GM19035 (cell line): Measurements from ENCODE around the gene SIM2.

ENCODE experiments used
- ATAC-seq: cut with Tn5 transposase; IDR thresholded peaks from one replicate; pipeline ENCODE4 v1.9.1; 2021; ENCODE audit not compliant: unreplicated experiment

SIM2 gene

GRCh38 chr21:36734367-36735200 is 35.7 kb downstream of the SIM2 start:
- ATAC-seq = no peak

- ATAC-seq = no peak
Measured at GRCh38 chr21:36735201-36735515, 36.2 kb downstream of the SIM2 start.

GRCh38 chr21:36735724-36736320 is 36.9 kb downstream of the SIM2 start:
- no peak for ATAC-seq

- no peak for ATAC-seq
Measured at GRCh38 chr21:36738489-36739126, 39.7 kb downstream of the SIM2 start.

GRCh38 chr21:36741506-36741905 is 42.6 kb downstream of the SIM2 start:
- ATAC-seq = no peak

- ATAC-seq = no peak
Measured at GRCh38 chr21:36743008-36743407, 44.1 kb downstream of the SIM2 start.

- ATAC-seq = no peak
Measured at GRCh38 chr21:36743446-36743845, 44.5 kb downstream of the SIM2 start.

GRCh38 chr21:36744190-36744559 is 45.3 kb downstream of the SIM2 start:
- no peak for ATAC-seq

GRCh38 chr21:36744560-36745231 is 45.8 kb downstream of the SIM2 start:
- ATAC-seq = no peak

- no peak for ATAC-seq
Measured at GRCh38 chr21:36745459-36745858, 46.5 kb downstream of the SIM2 start.

GRCh38 chr21:36747041-36747814 is 48.3 kb downstream of the SIM2 start:
- ATAC-seq = no peak

GRCh38 chr21:36747815-36748383 is 49.0 kb downstream of the SIM2 start:
- ATAC-seq = no peak

GRCh38 chr21:36749935-36750575 is 51.1 kb downstream of the SIM2 start:
- ATAC-seq = no peak

GRCh38 chr21:36750576-36750959 is 51.7 kb downstream of the SIM2 start:
- no peak for ATAC-seq

GRCh38 chr21:36751383-36751782 is 52.5 kb downstream of the SIM2 start:
- no peak for ATAC-seq

- ATAC-seq = no peak
Measured at GRCh38 chr21:36753556-36753955, 54.6 kb downstream of the SIM2 start.

GRCh38 chr21:36754241-36754898 is 55.5 kb downstream of the SIM2 start:
- ATAC-seq = no peak

GRCh38 chr21:36756527-36756926 is 57.6 kb downstream of the SIM2 start:
- ATAC-seq = no peak

GRCh38 chr21:36757196-36757595 is 58.3 kb downstream of the SIM2 start:
- no peak for ATAC-seq
